Measurements from ENCODE around the gene TRIM15.
A peak's percentile ranks its signal among the peaks of the same experiment; 100 is the strongest.
"Not testable (repeated sequence)": the region's sequence is repeated elsewhere in the genome, so short reads cannot be mapped to it uniquely, and the experiment has no call there.

Gene TRIM15

DNA sequence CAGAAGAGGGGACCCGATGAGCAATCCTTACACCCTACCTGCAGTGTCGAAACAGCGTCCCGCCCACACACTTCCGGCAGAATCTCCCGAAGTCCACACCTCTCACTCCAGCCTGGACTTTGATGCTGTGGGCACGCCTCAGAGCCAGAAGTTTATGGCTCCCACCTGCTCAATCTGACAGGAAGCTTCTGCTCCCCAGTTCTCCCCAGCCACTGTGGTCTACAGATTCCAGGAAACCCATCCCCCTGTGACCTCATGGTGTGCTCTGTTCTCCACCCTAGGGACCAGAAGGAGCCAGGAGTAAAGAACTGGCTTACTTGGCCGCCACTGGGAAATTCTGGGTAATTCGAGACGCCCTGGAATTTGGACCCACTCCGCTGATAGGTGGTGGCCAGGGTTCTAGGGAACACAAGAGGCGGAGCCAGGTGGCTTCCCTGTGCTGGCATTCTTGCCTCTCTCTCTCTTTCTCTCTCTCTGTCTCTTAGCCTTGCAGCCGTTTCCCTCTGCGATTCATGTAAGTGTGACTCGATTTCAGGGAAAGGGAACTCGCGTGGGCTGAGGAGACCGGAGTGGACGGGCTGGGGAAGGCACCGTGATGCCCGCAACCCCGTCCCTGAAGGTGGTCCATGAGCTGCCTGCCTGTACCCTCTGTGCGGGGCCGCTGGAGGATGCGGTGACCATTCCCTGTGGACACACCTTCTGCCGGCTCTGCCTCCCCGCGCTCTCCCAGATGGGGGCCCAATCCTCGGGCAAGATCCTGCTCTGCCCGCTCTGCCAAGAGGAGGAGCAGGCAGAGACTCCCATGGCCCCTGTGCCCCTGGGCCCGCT lies at the start of gene TRIM15:
Gene TRIM15, plus strand, starts transcription at position 457 of the 828 bp plus-strand sequence. Its CDS starts 139 bp downstream, at position 596.
- no peak for DNase-seq (ENCODE audit: low spot score)

DNA sequence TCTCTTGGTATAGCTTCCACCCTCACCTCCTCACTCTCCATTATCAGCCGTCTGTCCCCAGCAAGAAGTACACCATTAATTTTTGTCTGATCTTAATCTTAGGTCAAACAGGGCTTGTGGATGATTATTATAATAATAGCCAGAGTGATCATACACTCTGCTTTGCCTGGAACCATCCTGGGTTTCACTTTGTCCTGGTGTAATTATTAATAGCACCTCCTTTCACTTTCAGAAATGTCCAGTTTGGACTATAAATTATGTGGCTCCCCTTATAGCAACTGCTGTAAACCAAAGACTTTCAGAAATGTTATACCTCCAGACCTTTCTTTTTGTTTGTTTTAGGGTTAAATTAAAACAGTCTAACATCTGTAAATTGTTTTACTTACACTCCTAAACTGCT lies 49.5 kb upstream of the TRIM15 start:
- no peak for DNase-seq (ENCODE audit: low spot score)

DNA sequence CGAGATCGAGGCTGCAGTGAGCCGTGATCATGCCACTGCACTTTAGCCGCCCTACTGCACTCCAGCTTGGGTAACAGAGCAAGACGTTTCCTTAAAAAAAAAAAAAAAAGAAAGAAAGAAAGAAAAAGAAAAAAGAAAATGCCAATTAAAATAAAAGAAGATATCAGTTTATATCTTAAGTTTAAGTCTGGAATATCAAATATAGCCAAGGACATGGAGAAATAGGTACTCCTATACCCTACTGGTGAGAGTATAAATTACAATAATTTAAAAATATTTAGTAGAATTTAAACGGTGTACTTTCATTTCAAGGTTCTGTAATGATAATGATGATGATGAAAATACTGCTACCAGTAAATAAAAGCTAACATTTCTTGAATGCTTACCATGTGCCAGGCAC lies 46.6 kb upstream of the TRIM15 start:
- no peak for DNase-seq (ENCODE audit: low spot score)

DNA sequence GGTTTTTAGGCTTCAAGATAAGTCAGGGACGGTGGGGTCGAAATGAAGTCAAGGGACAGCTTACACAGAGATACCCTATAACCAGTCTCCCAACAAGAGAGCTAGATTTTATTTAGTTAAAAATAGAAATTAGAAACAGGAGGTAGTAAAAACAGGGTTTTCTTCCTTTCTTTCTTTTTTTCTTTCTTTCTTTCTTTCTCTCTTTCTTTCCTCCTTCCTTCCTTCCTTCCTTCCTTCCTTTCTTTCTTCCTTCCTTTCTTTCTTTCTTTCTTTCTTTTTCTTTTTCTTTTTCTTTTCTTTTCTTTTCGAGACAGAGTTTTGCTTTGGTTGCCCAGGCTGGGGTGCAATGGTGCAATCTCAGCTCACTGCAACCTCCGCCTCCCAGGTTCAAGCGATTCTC lies 44.7 kb upstream of the TRIM15 start:
- not testable (repeated sequence) for DNase-seq (ENCODE audit: low spot score)

DNA sequence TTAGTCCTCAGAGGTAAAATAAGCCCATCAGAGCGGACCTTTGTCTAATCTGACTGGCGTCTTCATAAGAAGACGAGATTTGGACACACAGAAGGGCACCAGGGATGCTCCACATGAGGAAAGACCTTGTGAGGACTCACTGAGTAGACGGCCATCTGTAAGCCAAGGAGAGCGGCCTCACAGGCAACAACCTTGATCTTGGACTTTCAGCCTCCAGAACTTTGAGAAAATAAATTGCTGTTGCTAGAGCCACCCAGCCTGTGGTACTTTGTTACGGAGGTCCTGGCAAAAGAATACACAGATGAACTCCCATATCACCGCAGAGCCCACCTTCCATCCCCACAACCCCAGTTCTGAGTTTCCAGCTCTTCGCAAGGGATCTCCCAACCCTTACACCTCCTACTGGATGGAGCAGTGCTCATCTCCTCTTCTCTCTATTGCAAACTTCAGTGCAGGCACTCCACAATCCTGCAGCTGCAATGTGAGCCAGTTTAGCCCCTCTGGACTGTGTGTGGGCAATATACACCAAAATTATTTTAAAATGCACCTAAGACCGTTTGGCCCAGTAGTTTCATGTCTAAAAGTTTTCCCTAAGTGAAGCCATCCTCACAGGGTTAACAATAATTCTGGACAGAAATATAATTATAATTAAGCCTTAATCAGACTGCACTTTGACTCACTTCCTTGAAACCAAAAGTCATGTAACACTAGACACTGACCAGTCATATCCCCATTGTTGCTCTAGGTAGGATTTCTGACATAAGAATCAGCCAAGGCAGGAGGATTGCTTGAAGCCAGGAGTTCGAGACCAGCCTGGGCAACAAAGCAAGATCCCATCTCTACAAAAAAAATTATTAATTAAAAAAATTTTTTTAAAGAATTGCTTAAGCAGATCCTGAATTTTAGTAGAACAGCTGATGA lies 41.6 kb upstream of the TRIM15 start:
- DNase-seq (ENCODE audit: low spot score): no peak

DNA sequence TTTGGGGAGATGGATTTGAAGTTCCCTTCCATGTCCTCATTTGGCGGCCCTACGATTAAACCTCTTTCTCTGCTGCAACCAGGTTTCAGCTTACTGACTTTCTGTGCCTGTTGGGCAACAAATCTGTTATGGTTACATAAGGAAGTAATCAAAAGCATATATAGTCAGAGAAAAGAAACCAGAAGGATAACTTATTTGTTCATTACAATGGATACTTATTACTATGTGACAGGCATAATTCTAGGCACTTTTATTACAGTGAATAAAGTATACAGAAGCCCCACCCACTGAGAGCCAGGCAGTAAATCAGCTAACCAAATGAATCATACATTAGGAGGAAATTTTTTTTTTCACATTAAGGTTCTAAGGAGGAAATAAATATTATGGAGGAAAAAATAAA lies 40.8 kb upstream of the TRIM15 start:
- no peak for DNase-seq (ENCODE audit: low spot score)

DNA sequence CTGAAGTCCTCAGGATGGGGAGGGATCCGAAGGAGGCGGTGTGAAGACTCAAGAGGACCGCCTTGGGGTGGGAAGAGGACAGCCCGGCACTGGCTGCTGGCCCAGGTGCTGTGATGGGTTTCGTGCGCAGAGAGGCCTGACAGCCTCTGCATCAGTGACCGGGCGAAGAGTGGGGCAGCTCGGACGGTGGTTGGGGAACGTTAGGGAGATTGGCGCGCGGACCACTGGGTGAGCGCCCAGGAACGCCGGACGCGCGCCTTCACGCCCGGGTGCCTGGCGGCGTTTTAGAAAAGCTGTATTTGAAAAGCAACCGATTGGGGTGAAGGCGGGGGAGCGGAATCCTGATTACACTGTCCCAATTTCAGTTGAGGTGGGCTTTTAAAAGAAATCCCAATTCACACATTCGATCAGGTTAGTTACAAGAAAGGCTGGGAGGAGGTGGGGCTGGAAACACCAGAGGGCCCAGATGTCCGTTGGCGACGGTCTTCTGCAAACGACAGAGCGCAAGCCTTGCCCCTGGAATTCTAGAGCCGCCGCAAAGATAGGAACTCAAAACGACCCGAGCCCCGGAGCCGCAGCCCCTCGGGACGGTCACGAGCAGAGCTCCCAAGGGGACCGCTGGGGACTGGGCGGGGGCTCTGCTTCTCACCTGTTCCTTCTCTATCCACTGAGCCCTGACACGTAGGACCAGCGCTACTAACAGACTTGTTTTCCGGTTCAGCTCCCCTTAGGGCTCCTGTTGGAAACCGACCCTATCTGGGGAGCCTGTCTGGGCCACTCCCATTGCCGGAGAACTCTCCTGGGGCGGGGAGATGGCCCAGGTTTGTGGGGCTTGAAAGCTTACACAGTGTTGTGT lies 35.9 kb upstream of the TRIM15 start:
- no peak for DNase-seq (ENCODE audit: low spot score)

DNA sequence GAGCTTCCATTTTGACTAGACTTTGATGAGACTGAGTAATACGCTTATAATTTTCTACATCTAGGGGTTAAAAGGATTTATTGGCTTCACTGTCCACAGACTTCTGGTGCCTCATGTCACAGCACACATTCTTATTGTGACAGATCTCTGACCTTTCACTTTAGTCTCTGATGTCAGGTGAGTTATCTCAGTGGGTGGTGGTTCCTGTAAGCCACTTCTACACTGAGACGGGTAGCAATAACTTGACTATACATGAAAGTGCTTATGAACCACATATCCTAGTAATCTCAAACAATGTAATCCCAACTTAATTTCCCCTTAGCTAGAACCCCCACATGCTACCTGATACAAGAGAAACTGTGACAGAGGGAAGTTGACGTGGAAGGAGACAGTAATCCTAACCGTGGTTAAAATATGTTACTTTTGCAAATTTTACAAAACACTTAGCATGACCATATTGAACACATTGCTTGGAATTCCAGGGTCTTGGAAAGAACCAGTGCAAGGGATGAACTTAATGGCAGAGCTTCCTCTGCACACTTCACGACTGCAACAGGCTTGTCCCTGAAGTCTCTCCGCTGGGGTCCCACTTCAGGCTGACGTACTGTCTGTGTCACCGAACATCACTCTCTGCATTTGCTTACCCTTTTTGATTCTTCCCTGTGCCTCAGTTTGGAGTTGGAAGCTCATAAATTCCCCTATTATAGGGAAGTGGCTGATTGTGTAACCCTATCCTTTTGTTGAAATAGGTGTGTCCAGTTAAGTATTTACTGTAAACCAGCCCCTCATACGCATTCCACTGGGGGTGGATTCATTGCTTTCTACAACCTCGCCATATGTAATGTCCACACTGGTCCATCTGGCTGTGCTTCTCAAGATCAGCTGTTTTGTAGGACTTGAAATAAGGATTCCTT lies 33.8 kb upstream of the TRIM15 start:
- no peak for DNase-seq (ENCODE audit: low spot score)

DNA sequence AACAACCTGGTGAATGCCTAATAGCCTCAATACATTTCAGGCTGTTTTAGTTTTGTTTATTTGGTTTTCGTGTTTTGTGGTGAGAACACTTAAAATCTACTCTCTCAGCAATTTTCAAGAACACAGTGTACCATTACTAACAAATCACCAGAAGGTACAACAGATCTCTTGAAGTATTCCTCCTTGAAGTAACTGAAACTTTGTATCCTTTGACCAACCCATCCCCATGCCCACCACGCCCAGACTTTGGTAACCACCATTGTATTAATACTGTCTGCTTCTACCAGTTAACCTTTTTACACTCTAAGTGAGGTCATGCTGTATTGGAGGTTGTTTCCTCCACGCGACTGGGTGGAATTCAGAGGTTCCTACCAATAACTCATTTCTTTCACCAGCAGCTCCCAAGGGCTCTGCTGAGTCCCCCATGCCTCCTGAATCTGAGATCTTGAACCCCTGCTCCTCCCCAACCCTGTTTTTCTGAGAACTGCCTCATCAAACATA lies 33.1 kb upstream of the TRIM15 start:
- DNase-seq (ENCODE audit: low spot score): no peak

DNA sequence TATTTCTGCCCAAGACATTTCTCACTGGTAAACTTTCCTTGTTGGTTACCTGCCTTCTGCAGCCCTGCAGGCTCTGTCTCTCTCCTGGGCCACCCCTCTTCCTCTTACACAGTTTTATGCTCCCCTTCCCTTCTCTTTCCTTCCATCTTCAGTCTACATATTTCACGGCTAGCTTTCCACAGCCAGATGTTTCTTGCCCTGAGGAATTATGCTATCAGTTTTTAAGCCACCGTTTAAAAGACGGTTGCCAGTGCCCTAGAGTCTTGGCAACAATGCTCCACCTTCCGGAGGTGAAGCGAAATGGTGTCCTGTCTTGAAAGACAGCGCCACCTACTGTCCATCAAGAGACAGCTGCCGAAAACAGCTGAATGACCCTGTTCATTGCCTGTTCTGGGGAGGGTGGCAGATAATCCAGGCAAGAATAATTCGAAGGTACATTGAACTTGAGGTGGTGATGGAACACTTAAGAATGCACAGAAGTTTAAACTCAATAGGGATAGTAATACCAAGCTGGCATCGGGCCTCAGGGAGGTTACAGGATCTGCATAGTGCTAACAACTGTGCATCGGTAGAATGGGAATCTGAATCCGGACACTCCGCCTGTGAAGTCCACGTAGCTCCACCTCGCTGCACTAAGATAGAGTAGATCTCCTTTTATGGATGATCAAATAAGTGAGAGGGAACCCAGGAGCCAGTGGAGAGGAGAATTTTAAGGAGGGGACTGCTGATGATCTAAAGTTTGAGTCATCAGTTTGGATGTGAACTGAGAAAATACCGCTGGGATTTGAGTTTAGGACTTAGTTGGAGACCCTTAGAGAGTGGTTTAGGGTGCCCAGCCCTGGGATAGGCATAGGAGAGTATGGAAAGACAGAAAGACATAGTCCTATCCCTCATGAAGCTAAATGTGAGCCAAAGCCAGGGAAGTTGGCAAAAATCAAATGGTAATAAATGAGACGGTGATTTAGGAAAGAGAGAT lies 32.2 kb upstream of the TRIM15 start:
- peak; percentile 64 for DNase-seq (ENCODE audit: low spot score)

DNA sequence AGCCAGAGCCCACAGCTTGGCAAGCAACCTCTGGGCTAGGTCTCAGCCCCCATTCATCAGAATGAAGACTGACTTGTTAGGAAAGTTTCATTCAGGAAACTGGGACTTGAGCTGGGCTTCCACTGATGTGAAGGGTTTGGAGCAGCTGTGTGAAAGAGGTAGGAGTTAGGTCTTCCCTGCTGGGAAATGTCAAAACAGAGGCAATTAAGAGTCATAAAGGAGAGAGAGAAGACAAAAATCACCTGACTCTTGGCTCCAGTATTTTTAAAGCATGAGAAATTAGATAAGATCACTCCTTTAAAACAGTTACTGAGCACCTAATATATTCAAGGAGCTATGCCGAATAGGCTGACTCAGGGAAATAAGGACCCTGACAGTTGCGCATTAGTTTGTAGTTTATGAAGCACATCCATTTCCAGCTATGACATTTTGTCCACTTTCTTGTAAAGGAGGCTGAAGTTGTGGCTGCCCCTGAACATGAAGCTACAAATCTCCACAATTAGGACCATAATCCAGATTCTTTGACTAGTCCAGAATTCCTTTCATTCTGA lies 31.3 kb upstream of the TRIM15 start:
- no peak for DNase-seq (ENCODE audit: low spot score)

DNA sequence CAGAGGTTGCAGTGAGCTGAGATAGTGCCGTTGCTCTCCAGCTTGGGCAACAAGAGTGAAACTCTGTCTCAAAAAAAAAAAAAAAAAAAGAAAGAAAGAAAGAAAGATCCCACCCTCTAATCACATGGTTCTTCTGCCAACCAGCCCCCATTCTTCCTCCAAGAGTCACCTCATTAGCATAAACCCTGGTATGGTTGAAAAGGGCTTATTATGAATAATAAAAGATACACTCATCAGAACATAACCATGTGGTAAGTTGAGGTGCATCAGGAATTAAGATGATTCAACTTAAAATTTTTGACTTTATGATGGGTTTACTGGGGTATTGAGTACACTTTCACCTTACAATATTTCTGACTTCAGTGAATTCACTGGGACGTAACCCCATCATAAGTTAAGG lies 28.2 kb upstream of the TRIM15 start:
- no peak for DNase-seq (ENCODE audit: low spot score)

DNA sequence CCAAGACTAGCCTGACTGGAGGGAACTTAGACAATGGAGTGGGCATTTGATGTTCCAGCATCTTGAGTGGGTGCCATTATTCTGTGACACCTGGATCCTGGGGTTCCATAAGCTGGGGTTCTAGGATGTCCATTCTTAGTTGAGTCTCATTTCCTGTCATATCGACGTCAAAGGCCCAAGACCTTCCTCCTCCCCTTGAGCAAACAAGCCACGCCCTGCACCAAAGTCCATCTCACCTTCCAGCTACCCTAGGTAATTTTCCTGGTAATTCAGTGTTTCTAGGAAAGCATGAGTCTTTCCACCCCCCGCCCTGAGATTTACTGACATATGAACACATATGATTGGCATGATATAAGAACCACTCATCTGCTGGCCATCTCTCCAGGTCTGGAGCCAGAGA lies 27.6 kb upstream of the TRIM15 start, which contains the start of gene TRIM40:
Gene TRIM40, plus strand, starts transcription at position 384 of the 400 bp plus-strand sequence. CDS start 897 bp downstream, outside the sequence.
- DNase-seq (ENCODE audit: low spot score): no peak

DNA sequence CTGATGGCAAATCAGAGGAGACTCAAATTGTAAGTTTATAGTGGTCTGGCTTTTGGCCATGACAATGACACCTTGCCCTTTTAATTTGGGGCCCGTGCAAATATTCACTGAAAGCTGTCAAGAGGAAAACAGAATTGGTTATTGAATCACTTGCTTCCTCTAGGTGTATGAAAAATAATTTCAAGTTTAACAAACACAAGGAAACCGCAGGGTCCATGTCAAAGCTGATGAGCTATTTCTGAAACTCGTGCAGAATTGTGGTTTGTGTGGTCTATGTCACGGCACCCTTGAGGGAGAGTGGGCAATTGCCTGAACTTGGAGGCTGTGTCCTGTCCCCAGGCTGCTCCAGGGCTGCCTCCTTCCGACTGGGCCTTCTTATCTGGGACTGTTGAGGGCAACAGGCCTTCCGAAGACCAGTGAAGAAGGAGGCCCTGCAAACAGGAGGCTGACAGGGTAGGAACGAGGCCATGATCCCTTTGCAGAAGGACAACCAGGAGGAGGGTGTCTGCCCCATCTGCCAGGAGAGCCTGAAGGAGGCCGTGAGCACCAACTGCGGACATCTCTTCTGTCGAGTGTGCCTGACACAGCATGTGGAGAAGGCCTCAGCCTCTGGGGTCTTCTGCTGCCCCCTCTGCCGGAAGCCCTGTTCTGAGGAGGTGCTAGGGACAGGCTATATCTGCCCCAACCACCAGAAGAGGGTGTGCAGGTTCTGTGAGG lies 26.6 kb upstream of the TRIM15 start:
- DNase-seq (ENCODE audit: low spot score): no peak

DNA sequence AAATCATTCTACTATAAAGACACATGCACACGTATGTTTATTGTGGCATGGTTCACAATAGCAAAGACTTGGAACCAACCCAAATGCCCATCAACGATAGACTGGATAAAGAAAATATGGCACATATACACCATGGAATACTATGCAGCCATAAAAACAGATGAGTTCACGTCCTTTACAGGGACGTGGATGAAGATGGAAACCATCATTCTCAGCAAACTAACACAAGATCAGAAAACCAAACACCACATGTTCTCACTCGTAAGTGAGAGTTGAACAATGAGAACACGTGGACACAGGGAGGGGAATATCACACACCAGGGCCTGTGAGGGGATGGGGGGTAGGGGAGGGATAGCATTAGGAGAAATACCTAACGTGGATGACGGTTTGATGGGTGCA lies 23.1 kb upstream of the TRIM15 start:
- DNase-seq (ENCODE audit: low spot score): not testable (repeated sequence)

DNA sequence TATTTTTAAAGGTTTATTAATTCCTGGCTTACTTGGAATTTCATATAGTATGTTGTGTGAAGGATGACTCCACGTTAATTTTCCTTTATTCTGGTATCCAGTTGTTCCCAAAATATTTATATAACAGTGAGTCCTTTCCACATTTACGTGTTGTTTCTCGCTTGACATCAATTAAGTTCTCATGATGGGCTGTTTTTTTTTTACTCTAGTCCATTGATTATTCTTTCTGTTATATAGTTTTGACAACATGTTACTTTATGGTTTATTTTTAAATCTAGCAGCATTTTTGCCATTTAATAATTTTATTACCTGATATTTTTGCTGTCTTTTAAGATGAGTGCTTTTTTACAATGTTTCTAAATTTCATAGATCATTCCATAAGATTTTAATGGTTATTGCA lies 20.7 kb upstream of the TRIM15 start:
- DNase-seq (ENCODE audit: low spot score): no peak

DNA sequence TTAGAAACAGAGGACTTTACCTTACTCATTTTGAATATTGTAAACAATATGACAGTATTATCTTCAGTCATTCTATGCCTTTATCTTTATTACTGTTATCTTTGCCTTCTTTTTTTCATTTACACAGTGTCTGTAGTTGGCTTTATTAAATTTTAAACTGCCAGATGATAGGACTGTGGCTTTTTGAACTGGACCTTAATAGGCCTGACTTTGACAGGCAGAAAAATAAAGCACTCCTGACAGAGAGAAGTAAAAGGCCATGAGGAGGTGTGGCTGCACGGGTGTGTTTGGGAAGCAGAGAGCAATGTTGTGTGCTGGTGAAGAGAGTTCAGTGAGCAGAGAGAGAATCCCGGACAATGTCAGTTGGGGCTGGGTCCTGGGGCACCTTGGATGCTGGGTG lies 19.6 kb upstream of the TRIM15 start:
- no peak for DNase-seq (ENCODE audit: low spot score)

DNA sequence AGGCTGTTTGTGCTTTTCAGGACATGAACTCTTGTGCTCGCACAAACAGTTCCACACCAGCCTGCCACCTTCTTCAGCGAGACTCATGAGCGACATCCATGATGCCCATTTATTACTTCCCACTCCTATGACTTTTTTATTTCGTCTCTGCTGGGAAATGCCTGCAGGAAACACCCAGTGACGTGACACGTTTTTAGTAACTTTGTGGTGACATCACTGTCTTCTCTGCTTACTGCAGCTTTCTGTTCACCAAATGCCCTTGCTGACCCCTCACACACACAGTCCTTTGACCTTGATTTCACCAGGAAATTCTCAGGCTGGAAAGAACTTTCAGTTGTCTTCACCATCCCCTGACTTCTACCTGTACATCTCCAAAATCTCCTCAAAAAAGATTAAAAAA lies 18.5 kb upstream of the TRIM15 start:
- no peak for DNase-seq (ENCODE audit: low spot score)

DNA sequence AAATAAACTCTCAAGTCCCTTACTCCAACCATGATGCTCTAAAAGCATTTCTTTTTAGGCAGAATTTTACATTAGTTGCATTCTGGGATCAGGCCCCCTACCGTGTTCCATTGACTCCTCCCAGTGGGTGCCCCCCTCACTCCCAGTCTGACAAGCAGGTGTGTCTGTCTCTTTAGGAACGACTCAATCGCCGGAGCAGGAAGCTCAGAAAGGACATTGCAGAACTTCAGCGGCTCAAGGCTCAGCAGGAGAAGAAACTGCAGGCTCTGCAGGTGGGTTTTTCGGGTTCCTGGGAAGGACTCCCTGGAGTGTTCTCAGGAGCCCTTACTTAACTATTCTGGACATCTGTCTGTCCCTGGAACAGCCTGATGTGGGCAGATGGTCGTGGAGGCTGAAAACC lies 17.5 kb upstream of the TRIM15 start:
- no peak for DNase-seq (ENCODE audit: low spot score)

Data from kidney capillary endothelial cell (primary cell).